ENCODE data around the gene BLID. TPM values are rescaled to one million over a fixed set of nuclear protein-coding genes. Genes with fewer than 3 reads are reported as not detected.

BLID gene
- not detected in 5 replicates for total RNA-seq (2022; extraction: Qiagen RNA extraction; ENCODE audit: low read depth)

GRCh38 chr11:122115524-122116379, at the start of gene BLID:
BLID (minus strand) TSS chr11:122116215; CDS start chr11:122115922, 293 bp downstream.

